SK-N-SH (cell line): Measurements from ENCODE around the gene GPR32.
"Not testable (repeated sequence)": the region's sequence is repeated elsewhere in the genome, so short reads cannot be mapped to it uniquely, and the experiment has no call there.

ENCODE experiments used
- EZH2phosphoT487 ChIP-seq: fragments of 200-600 bp; sonication (generic); IDR thresholded peaks from 2 replicates; pipeline ENCODE4 v1.6.1; 2017; ENCODE audit warnings: low read depth, mixed run types, mild to moderate bottlenecking, antibody characterized with exemption, moderate library complexity, borderline replicate concordance
- FOXM1 ChIP-seq: IDR thresholded peaks from 2 replicates; pipeline ENCODE4 v1.4.0; 2012; ENCODE audit warnings: low read depth, mild to moderate bottlenecking
- GABPA ChIP-seq: IDR thresholded peaks from 2 replicates; pipeline ENCODE4 v1.4.0; 2012; ENCODE audit warnings: low read depth, mild to moderate bottlenecking
- JUND ChIP-seq: IDR thresholded peaks from 2 replicates; pipeline ENCODE4 v1.4.0; 2012
- MEF2A ChIP-seq: IDR thresholded peaks from 2 replicates; pipeline ENCODE4 v1.4.0; 2012; ENCODE audit warnings: low read depth, borderline replicate concordance
- NRF1 ChIP-seq: IDR thresholded peaks from 2 replicates; pipeline ENCODE4 v1.6.1; 2012; ENCODE audit warnings: low read depth, mild to moderate bottlenecking, low read length
- POLR2AphosphoS5 ChIP-seq: IDR thresholded peaks from 2 replicates; pipeline ENCODE4 v1.6.1; 2012; ENCODE audit warnings: low read depth, low read length
- RAD21 ChIP-seq: IDR thresholded peaks from 2 replicates; pipeline ENCODE4 v1.6.1; 2012; ENCODE audit warnings: mild to moderate bottlenecking, low read length
- RFX5 ChIP-seq: IDR thresholded peaks from 2 replicates; pipeline ENCODE4 v1.6.1; 2012; ENCODE audit warnings: mild to moderate bottlenecking, improper control_type of control experiment, low read length
- SMC3 ChIP-seq: IDR thresholded peaks from 2 replicates; pipeline ENCODE4 v1.6.1; 2012; ENCODE audit warnings: low read depth, low read length, improper control_type of control experiment
- YY1 ChIP-seq: IDR thresholded peaks from 2 replicates; pipeline ENCODE4 v1.4.0; 2012; ENCODE audit warnings: low read depth, mild to moderate bottlenecking
- TF ChIP-seq, protein P1 (sequence below): fragments of 200-600 bp; sonication (generic); IDR thresholded peaks from 2 replicates; pipeline ENCODE4 v1.6.1; 2017; ENCODE audit warnings: antibody characterized with exemption, mild to moderate bottlenecking, moderate library complexity
- TF ChIP-seq, protein P2 (sequence below): fragments of 150-350 bp; IDR thresholded peaks from 2 replicates; pipeline ENCODE4 v1.6.1; 2017; ENCODE audit warnings: antibody characterized with exemption, low read length, low read depth, borderline replicate concordance

DNA sequence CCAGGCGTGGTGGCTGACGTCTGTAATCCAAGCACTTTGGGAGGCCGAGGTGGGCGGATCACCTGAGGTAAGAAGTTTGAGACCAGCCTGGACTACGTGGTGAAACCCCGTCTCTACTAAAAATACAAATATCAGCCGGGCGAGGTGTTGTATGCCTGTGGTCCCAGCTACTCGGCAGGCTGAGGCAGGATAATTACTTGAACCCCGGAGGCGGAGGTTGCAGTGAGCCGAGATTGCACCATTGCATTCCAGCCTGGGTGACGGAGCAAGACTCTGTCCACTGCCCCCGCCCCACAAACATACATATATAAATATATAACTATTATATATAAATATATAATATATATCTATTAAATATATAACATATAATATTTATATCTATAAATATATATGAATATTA, 23.1 kb upstream of the GPR32 start:
- not testable (repeated sequence) for TF ChIP-seq JUND, GABPA, RFX5, YY1, NRF1, SMC3, EZH2phosphoT487, RAD21, FOXM1, POLR2AphosphoS5, MEF2A
- TF ChIP-seq, protein P1, sequence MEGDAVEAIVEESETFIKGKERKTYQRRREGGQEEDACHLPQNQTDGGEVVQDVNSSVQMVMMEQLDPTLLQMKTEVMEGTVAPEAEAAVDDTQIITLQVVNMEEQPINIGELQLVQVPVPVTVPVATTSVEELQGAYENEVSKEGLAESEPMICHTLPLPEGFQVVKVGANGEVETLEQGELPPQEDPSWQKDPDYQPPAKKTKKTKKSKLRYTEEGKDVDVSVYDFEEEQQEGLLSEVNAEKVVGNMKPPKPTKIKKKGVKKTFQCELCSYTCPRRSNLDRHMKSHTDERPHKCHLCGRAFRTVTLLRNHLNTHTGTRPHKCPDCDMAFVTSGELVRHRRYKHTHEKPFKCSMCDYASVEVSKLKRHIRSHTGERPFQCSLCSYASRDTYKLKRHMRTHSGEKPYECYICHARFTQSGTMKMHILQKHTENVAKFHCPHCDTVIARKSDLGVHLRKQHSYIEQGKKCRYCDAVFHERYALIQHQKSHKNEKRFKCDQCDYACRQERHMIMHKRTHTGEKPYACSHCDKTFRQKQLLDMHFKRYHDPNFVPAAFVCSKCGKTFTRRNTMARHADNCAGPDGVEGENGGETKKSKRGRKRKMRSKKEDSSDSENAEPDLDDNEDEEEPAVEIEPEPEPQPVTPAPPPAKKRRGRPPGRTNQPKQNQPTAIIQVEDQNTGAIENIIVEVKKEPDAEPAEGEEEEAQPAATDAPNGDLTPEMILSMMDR = not testable (repeated sequence)
- TF ChIP-seq, protein P2, sequence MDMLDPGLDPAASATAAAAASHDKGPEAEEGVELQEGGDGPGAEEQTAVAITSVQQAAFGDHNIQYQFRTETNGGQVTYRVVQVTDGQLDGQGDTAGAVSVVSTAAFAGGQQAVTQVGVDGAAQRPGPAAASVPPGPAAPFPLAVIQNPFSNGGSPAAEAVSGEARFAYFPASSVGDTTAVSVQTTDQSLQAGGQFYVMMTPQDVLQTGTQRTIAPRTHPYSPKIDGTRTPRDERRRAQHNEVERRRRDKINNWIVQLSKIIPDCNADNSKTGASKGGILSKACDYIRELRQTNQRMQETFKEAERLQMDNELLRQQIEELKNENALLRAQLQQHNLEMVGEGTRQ = not testable (repeated sequence)
